Stimulated activated memory B cell treated with anti-CD40 and anti-IgM and Interleukin-4, amounts not matched to agents 10 μg/mL and 1 μg/mL and 100 μg/mL, for 72 hours (primary cell): Measurements from ENCODE around the gene DMP1.
"Not testable (repeated sequence)": the region's sequence is repeated elsewhere in the genome, so short reads cannot be mapped to it uniquely, and the experiment has no call there.

Experiments
- ATAC-seq: fragments of 150-1000 bp; cut with Tn5 transposase; 2 replicates; pipeline ENCODE4 v1.10.0; 2021
- H3K27ac Mint-ChIP-seq: one replicate; pipeline ENCODE4 v1.8.0; 2022; ENCODE audit warnings: mild to moderate bottlenecking, mixed read lengths
- H3K27me3 Mint-ChIP-seq: one replicate; pipeline ENCODE4 v1.8.0; 2022; ENCODE audit warnings: mixed read lengths
- H3K36me3 Mint-ChIP-seq: one replicate; pipeline ENCODE4 v1.8.0; 2022; ENCODE audit warnings: mixed read lengths
- H3K4me1 Mint-ChIP-seq: one replicate; pipeline ENCODE4 v1.8.0; 2022; ENCODE audit warnings: mixed read lengths
- H3K4me3 Mint-ChIP-seq: one replicate; pipeline ENCODE4 v1.8.0; 2022; ENCODE audit warnings: mild to moderate bottlenecking, moderate library complexity, mixed read lengths
- H3K9me3 Mint-ChIP-seq: one replicate; pipeline ENCODE4 v1.8.0; 2022; ENCODE audit warnings: mixed read lengths

Gene DMP1

GRCh38 chr4:87657525-87657924 is 7.4 kb downstream of the DMP1 start:
- no peak for ATAC-seq
- Mint-ChIP-seq H3K4me3 (no peak overlapping the region), H3K4me1 (no peaks in the 10 kb centered on the region), H3K36me3 (no peaks in the 10 kb centered on the region), H3K9me3 (peaks cover 6% of the 10 kb centered on the region), H3K27me3 (peaks cover 19% of the 10 kb centered on the region), H3K27ac (no peak overlapping the region)

GRCh38 chr4:87659247-87659931 is 9.3 kb downstream of the DMP1 start:
- Mint-ChIP-seq H3K4me1 (no peaks in the 10 kb centered on the region), H3K4me3 (no peak overlapping the region), H3K36me3 (no peaks in the 10 kb centered on the region), H3K9me3 (peaks cover 6% of the 10 kb centered on the region), H3K27me3 (peaks cover 16% of the 10 kb centered on the region), H3K27ac (no peak overlapping the region)
- no peak for ATAC-seq

- Mint-ChIP-seq H3K4me3 (no peak overlapping the region), H3K36me3 (no peaks in the 10 kb centered on the region), H3K9me3 (peaks cover 6% of the 10 kb centered on the region), H3K27ac (no peak overlapping the region), H3K27me3 (peaks cover 15% of the 10 kb centered on the region), H3K4me1 (no peaks in the 10 kb centered on the region)
- no peak for ATAC-seq
Observed at GRCh38 chr4:87662871-87663270, 12.8 kb downstream of the DMP1 start.

GRCh38 chr4:87669373-87669772 is 19.3 kb downstream of the DMP1 start:
- ATAC-seq = no peak
- H3K27ac Mint-ChIP-seq = no peak overlapping the region
- no peaks in the 10 kb centered on the region for H3K4me1 Mint-ChIP-seq
- peaks cover 6% of the 10 kb centered on the region for H3K9me3 Mint-ChIP-seq
- no peaks in the 10 kb centered on the region for H3K36me3 Mint-ChIP-seq
- no peaks in the 10 kb centered on the region for H3K27me3 Mint-ChIP-seq
- H3K4me3 Mint-ChIP-seq = no peak overlapping the region

GRCh38 chr4:87677731-87678130 is 27.7 kb downstream of the DMP1 start:
- no peak for ATAC-seq
- H3K4me3 Mint-ChIP-seq = no peak overlapping the region
- H3K36me3 Mint-ChIP-seq = no peaks in the 10 kb centered on the region
- H3K9me3 Mint-ChIP-seq = peaks cover 11% of the 10 kb centered on the region
- H3K27me3 Mint-ChIP-seq = no peaks in the 10 kb centered on the region
- no peak overlapping the region for H3K27ac Mint-ChIP-seq
- no peaks in the 10 kb centered on the region for H3K4me1 Mint-ChIP-seq

GRCh38 chr4:87679449-87680169 is 29.5 kb downstream of the DMP1 start:
- Mint-ChIP-seq H3K4me3 (no peak overlapping the region), H3K4me1 (no peaks in the 10 kb centered on the region), H3K27me3 (no peaks in the 10 kb centered on the region), H3K9me3 (peaks cover 5% of the 10 kb centered on the region), H3K27ac (no peak overlapping the region), H3K36me3 (no peaks in the 10 kb centered on the region)
- no peak for ATAC-seq

- Mint-ChIP-seq H3K36me3 (no peaks in the 10 kb centered on the region), H3K27me3 (no peaks in the 10 kb centered on the region), H3K9me3 (no peaks in the 10 kb centered on the region), H3K27ac (no peak overlapping the region), H3K4me3 (no peak overlapping the region), H3K4me1 (no peaks in the 10 kb centered on the region)
- ATAC-seq = no peak
Observed at GRCh38 chr4:87680271-87680670, 30.2 kb downstream of the DMP1 start.

- Mint-ChIP-seq H3K4me1 (no peaks in the 10 kb centered on the region), H3K9me3 (peaks cover 11% of the 10 kb centered on the region), H3K27ac (no peak overlapping the region), H3K36me3 (peaks cover 6% of the 10 kb centered on the region), H3K4me3 (no peak overlapping the region), H3K27me3 (no peaks in the 10 kb centered on the region)
- ATAC-seq = no peak
Observed at GRCh38 chr4:87688316-87688715, 38.2 kb downstream of the DMP1 start.

- ATAC-seq, H3K36me3 Mint-ChIP-seq, H3K4me1 Mint-ChIP-seq: not testable (repeated sequence)
Observed at GRCh38 chr4:87690947-87691346, 40.9 kb downstream of the DMP1 start.

GRCh38 chr4:87692060-87692459 is 42.0 kb downstream of the DMP1 start:
- not testable (repeated sequence) for H3K4me1 Mint-ChIP-seq, H3K27me3 Mint-ChIP-seq, H3K36me3 Mint-ChIP-seq, H3K4me3 Mint-ChIP-seq, H3K27ac Mint-ChIP-seq, ATAC-seq
- H3K9me3 Mint-ChIP-seq = peaks cover 21% of the 10 kb centered on the region

More at GRCh38 chr4:87690947-87691346, 40.9 kb downstream of the DMP1 start:
- not testable (repeated sequence) for H3K27ac Mint-ChIP-seq, H3K4me3 Mint-ChIP-seq, H3K27me3 Mint-ChIP-seq
- peaks cover 21% of the 10 kb centered on the region for H3K9me3 Mint-ChIP-seq

GRCh38 chr4:87697272-87697671 is 47.2 kb downstream of the DMP1 start:
- Mint-ChIP-seq H3K27ac (no peak overlapping the region), H3K4me1 (no peaks in the 10 kb centered on the region)

GRCh38 chr4:87697945-87698344 is 47.9 kb downstream of the DMP1 start:
- Mint-ChIP-seq H3K4me1 (no peaks in the 10 kb centered on the region), H3K9me3 (peaks cover 14% of the 10 kb centered on the region), H3K27ac (no peak overlapping the region), H3K36me3 (peaks cover 6% of the 10 kb centered on the region), H3K4me3 (no peak overlapping the region), H3K27me3 (peaks cover 9% of the 10 kb centered on the region)
- peak; percentile 41 for ATAC-seq

More at GRCh38 chr4:87697272-87697671, 47.2 kb downstream of the DMP1 start:
- Mint-ChIP-seq H3K36me3 (peaks cover 8% of the 10 kb centered on the region), H3K9me3 (peaks cover 15% of the 10 kb centered on the region), H3K27me3 (peaks cover 9% of the 10 kb centered on the region), H3K4me3 (no peak overlapping the region)
- peak; percentile 36 for ATAC-seq

- peaks cover 9% of the 10 kb centered on the region for H3K9me3 Mint-ChIP-seq
- no peak for ATAC-seq
- peaks cover 1% of the 10 kb centered on the region for H3K36me3 Mint-ChIP-seq
- no peak overlapping the region for H3K27ac Mint-ChIP-seq
- no peaks in the 10 kb centered on the region for H3K4me1 Mint-ChIP-seq
- H3K27me3 Mint-ChIP-seq = peaks cover 9% of the 10 kb centered on the region
- no peak overlapping the region for H3K4me3 Mint-ChIP-seq
Observed at GRCh38 chr4:87698394-87698793, 48.3 kb downstream of the DMP1 start.

- Mint-ChIP-seq H3K27ac (no peak overlapping the region), H3K4me3 (no peak overlapping the region), H3K27me3 (peaks cover 19% of the 10 kb centered on the region), H3K36me3 (no peaks in the 10 kb centered on the region), H3K4me1 (no peaks in the 10 kb centered on the region), H3K9me3 (no peaks in the 10 kb centered on the region)
- no peak for ATAC-seq
Observed at GRCh38 chr4:87704001-87704400, 53.9 kb downstream of the DMP1 start.

GRCh38 chr4:87707279-87707918 is 57.3 kb downstream of the DMP1 start:
- Mint-ChIP-seq H3K36me3 (no peaks in the 10 kb centered on the region), H3K27me3 (peaks cover 25% of the 10 kb centered on the region), H3K4me1 (no peaks in the 10 kb centered on the region), H3K4me3 (no peak overlapping the region), H3K27ac (no peak overlapping the region), H3K9me3 (no peaks in the 10 kb centered on the region)
- no peak for ATAC-seq
